HCT116 (cell line): ENCODE measurements around the gene ANKZF1. TPM values are rescaled to one million over a fixed set of nuclear protein-coding genes. Genes with fewer than 3 reads are reported as not detected.

Experiments
- ATAC-seq: fragments of 200-7000 bp; cut with Tn5 transposase; 2 replicates; pipeline ENCODE4 v1.9.1; 2020; ENCODE audit warnings: mild to moderate bottlenecking, moderate library complexity
- BruUV-seq: library from RNA; stranded (reverse); fragments of 400-500 nt; replicated peaks from 2 replicates; lab custom pipeline; 2021; lab: Mats Ljungman, UMichigan
- CTCF ChIA-PET: fragments of 300-600 bp; sonication (Branson Sonifier 250); formaldehyde crosslinking; loops from one replicate; lab custom pipeline; 2021; ENCODE audit warnings: antibody characterized with exemption; lab: Charles Lee
- POLR2A ChIA-PET: fragments of 300-600, 350-600 bp; sonication (Branson Sonifier 250); formaldehyde crosslinking; loops from one replicate; lab custom pipeline; 2021; ENCODE audit warnings: antibody characterized with exemption; lab: Charles Lee
- RAD21 ChIA-PET, 2 experiments: fragments of 300-600 bp; sonication (Branson Sonifier 250); formaldehyde crosslinking; loops; one replicate each; lab custom pipeline; 2023; ENCODE audit warnings: low total read pairs in 2 of 2; ENCODE audit not compliant: uncharacterized antibody in 2 of 2, unreplicated experiment in 2 of 2, low non-redundant PET in 1 of 2; lab: Charles Lee
- DNase-seq: peaks from one replicate; pipeline ENCODE4 v3.0.0-alpha.2; 2010; ENCODE audit warnings: low read depth, low spot score
- H2AFZ ChIP-seq: fragments of 200-600 bp; shearing (Covaris generic), sonication (generic); 2 replicates; pipeline ENCODE4 v1.6.1; 2017; ENCODE audit warnings: low read depth, mixed run types, mixed read lengths, antibody characterized with exemption, low read length; ENCODE audit not compliant: poor library complexity, severe bottlenecking
- H3K27ac ChIP-seq: 2 replicates; pipeline ENCODE4 v1.5.1; 2012; ENCODE audit warnings: low read depth, low read length
- H3K27me3 ChIP-seq: fragments of 200-600 bp; sonication (generic); 2 replicates; pipeline ENCODE4 v1.6.1; 2016; ENCODE audit warnings: mixed run types, low read length, mixed read lengths; ENCODE audit not compliant: insufficient read depth
- H3K36me3 ChIP-seq, 2 experiments: fragments of 200-500 bp in 1 of 2; fragments of 200-600 bp in 1 of 2; sonication (Bioruptor generic) in 1 of 2; sonication (generic) in 1 of 2; 2 replicates each; pipeline versions ENCODE4 v1.5.1 to v1.6.1; 2014 to 2016; ENCODE audit warnings: low read length in 2 of 2, inconsistent platforms in 1 of 2, mixed read lengths in 1 of 2, mixed run types in 1 of 2; ENCODE audit not compliant: insufficient read depth in 2 of 2, control insufficient read depth in 1 of 2
- H3K4me1 ChIP-seq, 2 experiments: fragments of 200-600 bp in 1 of 2; sonication (generic) in 1 of 2; 2 replicates each; pipeline versions ENCODE4 v1.5.1 to v1.6.1; 2012 to 2017; ENCODE audit warnings: low read length in 2 of 2, inconsistent platforms in 1 of 2, mild to moderate bottlenecking in 1 of 2, mixed read lengths in 1 of 2, mixed run types in 1 of 2, moderate library complexity in 1 of 2; ENCODE audit not compliant: insufficient read depth in 2 of 2, control insufficient read depth in 1 of 2
- H3K4me2 ChIP-seq: fragments of 200-600 bp; sonication (generic); 2 replicates; pipeline ENCODE4 v1.6.1; 2017; ENCODE audit warnings: mixed run types, low read length, mixed read lengths
- H3K4me3 ChIP-seq, 2 experiments: fragments of 200-600 bp in 1 of 2; sonication (generic) in 1 of 2; replicated peaks in 1 of 2; 2 replicates each; pipeline ENCODE4 v1.5.1; 2011 to 2016; ENCODE audit warnings: low read length in 2 of 2, control low read depth in 1 of 2, low read depth in 1 of 2, mild to moderate bottlenecking in 1 of 2, mixed read lengths in 1 of 2, mixed run types in 1 of 2
- H3K79me2 ChIP-seq: fragments of 200-600 bp; sonication (generic); 2 replicates; pipeline ENCODE4 v1.6.1; 2017; ENCODE audit warnings: mild to moderate bottlenecking, mixed run types, low read length, moderate library complexity, mixed read lengths; ENCODE audit not compliant: insufficient read depth
- H3K9ac ChIP-seq: fragments of 200-600 bp; sonication (generic); 2 replicates; pipeline ENCODE4 v1.6.1; 2016; ENCODE audit warnings: low read length, mixed read lengths
- H3K9me2 ChIP-seq: fragments of 200-600 bp; sonication (generic), shearing (Covaris generic); 2 replicates; pipeline ENCODE4 v1.6.1; 2017; ENCODE audit warnings: mixed run types, mild to moderate bottlenecking, moderate library complexity; ENCODE audit not compliant: insufficient read depth
- H3K9me3 ChIP-seq, 2 experiments: fragments of 200-500 bp in 1 of 2; fragments of 200-600 bp in 1 of 2; sonication (Bioruptor generic) in 1 of 2; sonication (generic) in 1 of 2; 2 replicates each; pipeline ENCODE4 v1.6.1; 2014 to 2017; ENCODE audit warnings: low read length in 2 of 2, mixed read lengths in 2 of 2, inconsistent platforms in 1 of 2, low read depth in 1 of 2, mild to moderate bottlenecking in 1 of 2, mixed run types in 1 of 2, moderate library complexity in 1 of 2; ENCODE audit not compliant: control insufficient read depth in 1 of 2, insufficient read depth in 1 of 2
- H4K20me1 ChIP-seq: fragments of 200-600 bp; sonication (generic), shearing (Covaris generic); 2 replicates; pipeline ENCODE4 v1.6.1; 2017; ENCODE audit warnings: mixed run types, mild to moderate bottlenecking, moderate library complexity; ENCODE audit not compliant: insufficient read depth
- EGR1 ChIP-seq: IDR thresholded peaks from 2 replicates; pipeline ENCODE4 v1.6.1; 2012; ENCODE audit warnings: low read depth
- EZH2phosphoT487 ChIP-seq: fragments of 200-600 bp; IDR thresholded peaks from 2 replicates; pipeline ENCODE4 v1.6.1; 2018; ENCODE audit warnings: antibody characterized with exemption, borderline replicate concordance
- FOSL1 ChIP-seq: IDR thresholded peaks from 2 replicates; pipeline ENCODE4 v1.6.1; 2012; ENCODE audit warnings: low read depth
- RAD21 ChIP-seq: IDR thresholded peaks from 2 replicates; pipeline ENCODE4 v1.6.1; 2012; ENCODE audit warnings: low read depth, mild to moderate bottlenecking
- SRF ChIP-seq: IDR thresholded peaks from 2 replicates; pipeline ENCODE4 v1.6.1; 2012; ENCODE audit warnings: low read depth
- TCF7L2 ChIP-seq: IDR thresholded peaks from 2 replicates; pipeline ENCODE4 v1.7.0; 2011; ENCODE audit warnings: borderline replicate concordance, inconsistent platforms; ENCODE audit not compliant: insufficient read depth, insufficient read length; ENCODE audit errors: extremely low read depth
- intact Hi-C: fragments of 100-400 bp; cut with micrococcal nuclease; formaldehyde crosslinking; loops from 2 replicates; pipeline ENCODE4 v1.10.0; 2022
- total RNA-seq: library from RNA; stranded (reverse); gene quantifications from one replicate; pipeline ENCODE4 v1.2.1, GENCODE V29; 2021; ENCODE audit not compliant: unreplicated experiment
- TF ChIP-seq, protein P1 (sequence below): IDR thresholded peaks from 2 replicates; pipeline ENCODE4 v1.6.1; 2011; ENCODE audit warnings: mild to moderate bottlenecking, low read length, moderate library complexity; ENCODE audit not compliant: insufficient replicate concordance; ENCODE audit errors: extremely low read depth
- TF ChIP-seq, protein P2 (sequence below): IDR thresholded peaks from 2 replicates; pipeline ENCODE4 v1.6.1; 2012; ENCODE audit warnings: low read depth

The ANKZF1 gene
- total RNA-seq, 1 experiment from 2014 or later: 64.7 TPM

DNA sequence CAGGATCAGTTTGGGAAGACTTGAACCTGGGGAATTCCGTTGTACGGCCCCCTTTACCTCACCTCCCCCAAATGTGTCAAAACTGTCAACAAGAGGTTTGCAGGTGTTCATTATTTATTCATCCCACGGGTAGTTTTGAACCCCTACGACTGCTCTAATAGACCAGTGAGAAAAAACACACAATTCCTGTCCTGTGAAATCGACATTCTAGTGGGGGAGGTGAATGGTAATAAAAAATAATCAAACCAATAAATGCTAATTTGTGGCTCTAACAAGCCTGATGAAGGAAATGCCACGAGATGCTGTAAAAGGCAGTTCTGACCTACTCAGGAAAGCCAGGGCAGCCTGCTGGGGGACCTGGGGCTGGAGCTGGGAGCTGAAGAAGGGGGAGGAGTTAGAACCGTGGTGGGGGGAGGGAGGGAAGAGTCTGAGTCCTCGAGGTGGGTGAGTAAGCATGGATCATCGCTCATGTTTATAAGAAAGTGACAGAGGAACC, 49.1 kb downstream of the ANKZF1 start:
- Histone ChIP-seq H3K79me2 (no peaks in the 10 kb centered on the region), H3K9me2 (no peaks in the 10 kb centered on the region), H3K27ac (peak overlapping the region; percentile 82), H3K4me2 (peak overlapping the region; percentile 86), H3K27me3 (no peaks in the 10 kb centered on the region), H3K36me3 (no peaks in the 10 kb centered on the region), H3K9ac (peak overlapping the region; percentile 71), H4K20me1 (no peaks in the 10 kb centered on the region), H3K9me3 (no peaks in the 10 kb centered on the region), H3K4me1 (peaks cover 36 to 57% of the 10 kb centered on the region in 2 experiments), H3K4me3 (peak overlapping the region; percentile 42 to 59), H2AFZ (no peak overlapping the region)
- DNase-seq (no peak), ATAC-seq (peak; percentile 24; the same call in 1 of the 2 replicates)
- ChIA-PET RAD21 (no interaction called here), POLR2A (interaction anchor here (0.8 to 1.5 kb wide), 7 partner anchors 9 to 122 kb away, joined by 3 to 6 read pairs (median 4); partner anchors contain the start of genes DNPEP, TUBA4A and TUBA4B)
- BruUV-seq: TSS peak; percentile 87
- intact Hi-C loops: loop anchor here (1.0 kb wide), 1 partner anchor 16 kb away; no protein-coding TSS in a partner anchor
- TF ChIP-seq, protein P1, sequence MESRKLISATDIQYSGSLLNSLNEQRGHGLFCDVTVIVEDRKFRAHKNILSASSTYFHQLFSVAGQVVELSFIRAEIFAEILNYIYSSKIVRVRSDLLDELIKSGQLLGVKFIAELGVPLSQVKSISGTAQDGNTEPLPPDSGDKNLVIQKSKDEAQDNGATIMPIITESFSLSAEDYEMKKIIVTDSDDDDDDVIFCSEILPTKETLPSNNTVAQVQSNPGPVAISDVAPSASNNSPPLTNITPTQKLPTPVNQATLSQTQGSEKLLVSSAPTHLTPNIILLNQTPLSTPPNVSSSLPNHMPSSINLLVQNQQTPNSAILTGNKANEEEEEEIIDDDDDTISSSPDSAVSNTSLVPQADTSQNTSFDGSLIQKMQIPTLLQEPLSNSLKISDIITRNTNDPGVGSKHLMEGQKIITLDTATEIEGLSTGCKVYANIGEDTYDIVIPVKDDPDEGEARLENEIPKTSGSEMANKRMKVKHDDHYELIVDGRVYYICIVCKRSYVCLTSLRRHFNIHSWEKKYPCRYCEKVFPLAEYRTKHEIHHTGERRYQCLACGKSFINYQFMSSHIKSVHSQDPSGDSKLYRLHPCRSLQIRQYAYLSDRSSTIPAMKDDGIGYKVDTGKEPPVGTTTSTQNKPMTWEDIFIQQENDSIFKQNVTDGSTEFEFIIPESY: no peak
- TF ChIP-seq EZH2phosphoT487 (no peak), FOSL1 (no peak), RAD21 (no peak), SRF (no peak), EGR1 (no peak), TCF7L2 (no peak)
- TF ChIP-seq, protein P2, sequence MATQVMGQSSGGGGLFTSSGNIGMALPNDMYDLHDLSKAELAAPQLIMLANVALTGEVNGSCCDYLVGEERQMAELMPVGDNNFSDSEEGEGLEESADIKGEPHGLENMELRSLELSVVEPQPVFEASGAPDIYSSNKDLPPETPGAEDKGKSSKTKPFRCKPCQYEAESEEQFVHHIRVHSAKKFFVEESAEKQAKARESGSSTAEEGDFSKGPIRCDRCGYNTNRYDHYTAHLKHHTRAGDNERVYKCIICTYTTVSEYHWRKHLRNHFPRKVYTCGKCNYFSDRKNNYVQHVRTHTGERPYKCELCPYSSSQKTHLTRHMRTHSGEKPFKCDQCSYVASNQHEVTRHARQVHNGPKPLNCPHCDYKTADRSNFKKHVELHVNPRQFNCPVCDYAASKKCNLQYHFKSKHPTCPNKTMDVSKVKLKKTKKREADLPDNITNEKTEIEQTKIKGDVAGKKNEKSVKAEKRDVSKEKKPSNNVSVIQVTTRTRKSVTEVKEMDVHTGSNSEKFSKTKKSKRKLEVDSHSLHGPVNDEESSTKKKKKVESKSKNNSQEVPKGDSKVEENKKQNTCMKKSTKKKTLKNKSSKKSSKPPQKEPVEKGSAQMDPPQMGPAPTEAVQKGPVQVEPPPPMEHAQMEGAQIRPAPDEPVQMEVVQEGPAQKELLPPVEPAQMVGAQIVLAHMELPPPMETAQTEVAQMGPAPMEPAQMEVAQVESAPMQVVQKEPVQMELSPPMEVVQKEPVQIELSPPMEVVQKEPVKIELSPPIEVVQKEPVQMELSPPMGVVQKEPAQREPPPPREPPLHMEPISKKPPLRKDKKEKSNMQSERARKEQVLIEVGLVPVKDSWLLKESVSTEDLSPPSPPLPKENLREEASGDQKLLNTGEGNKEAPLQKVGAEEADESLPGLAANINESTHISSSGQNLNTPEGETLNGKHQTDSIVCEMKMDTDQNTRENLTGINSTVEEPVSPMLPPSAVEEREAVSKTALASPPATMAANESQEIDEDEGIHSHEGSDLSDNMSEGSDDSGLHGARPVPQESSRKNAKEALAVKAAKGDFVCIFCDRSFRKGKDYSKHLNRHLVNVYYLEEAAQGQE: no peak
- TF ChIP-seq, all 23 proteins: peak for 0
- CTCF ChIA-PET: interaction anchor here (0.6 to 4.3 kb wide), 13 partner anchors 9 to 277 kb away, joined by 3 to 71 read pairs (median 3); partner anchors contain the start of genes CNPPD1, GLB1L, STK16 and TUBA4A
